HCT116 (cell line): ENCODE results near the gene KIR3DL3. TPM values are rescaled to one million over a fixed set of nuclear protein-coding genes. Genes with fewer than 3 reads are reported as not detected.
A peak's percentile ranks its signal among the peaks of the same experiment; 100 is the strongest.

Experiments used
- ATAC-seq: fragments of 200-7000 bp; cut with Tn5 transposase; 2 replicates; pipeline ENCODE4 v1.9.1; 2020; ENCODE audit warnings: mild to moderate bottlenecking, moderate library complexity
- BruUV-seq: library from RNA; stranded (reverse); fragments of 400-500 nt; replicated peaks from 2 replicates; lab custom pipeline; 2021; lab: Mats Ljungman, UMichigan
- CTCF ChIA-PET: fragments of 300-600 bp; sonication (Branson Sonifier 250); formaldehyde crosslinking; loops from one replicate; lab custom pipeline; 2021; ENCODE audit warnings: antibody characterized with exemption; lab: Charles Lee
- POLR2A ChIA-PET: fragments of 300-600, 350-600 bp; sonication (Branson Sonifier 250); formaldehyde crosslinking; loops from one replicate; lab custom pipeline; 2021; ENCODE audit warnings: antibody characterized with exemption; lab: Charles Lee
- RAD21 ChIA-PET, 2 experiments: fragments of 300-600 bp; sonication (Branson Sonifier 250); formaldehyde crosslinking; loops; one replicate each; lab custom pipeline; 2023; ENCODE audit warnings: low total read pairs in 2 of 2; ENCODE audit not compliant: uncharacterized antibody in 2 of 2, unreplicated experiment in 2 of 2, low non-redundant PET in 1 of 2; lab: Charles Lee
- DNase-seq: peaks from one replicate; pipeline ENCODE4 v3.0.0-alpha.2; 2010; ENCODE audit warnings: low read depth, low spot score
- H2AFZ ChIP-seq: fragments of 200-600 bp; shearing (Covaris generic), sonication (generic); 2 replicates; pipeline ENCODE4 v1.6.1; 2017; ENCODE audit warnings: low read depth, mixed run types, mixed read lengths, antibody characterized with exemption, low read length; ENCODE audit not compliant: poor library complexity, severe bottlenecking
- H3K27ac ChIP-seq: 2 replicates; pipeline ENCODE4 v1.5.1; 2012; ENCODE audit warnings: low read depth, low read length
- H3K27me3 ChIP-seq: fragments of 200-600 bp; sonication (generic); 2 replicates; pipeline ENCODE4 v1.6.1; 2016; ENCODE audit warnings: mixed run types, low read length, mixed read lengths; ENCODE audit not compliant: insufficient read depth
- H3K36me3 ChIP-seq, 2 experiments: fragments of 200-500 bp in 1 of 2; fragments of 200-600 bp in 1 of 2; sonication (Bioruptor generic) in 1 of 2; sonication (generic) in 1 of 2; 2 replicates each; pipeline versions ENCODE4 v1.5.1 to v1.6.1; 2014 to 2016; ENCODE audit warnings: low read length in 2 of 2, inconsistent platforms in 1 of 2, mixed read lengths in 1 of 2, mixed run types in 1 of 2; ENCODE audit not compliant: insufficient read depth in 2 of 2, control insufficient read depth in 1 of 2
- H3K4me1 ChIP-seq, 2 experiments: fragments of 200-600 bp in 1 of 2; sonication (generic) in 1 of 2; 2 replicates each; pipeline versions ENCODE4 v1.5.1 to v1.6.1; 2012 to 2017; ENCODE audit warnings: low read length in 2 of 2, inconsistent platforms in 1 of 2, mild to moderate bottlenecking in 1 of 2, mixed read lengths in 1 of 2, mixed run types in 1 of 2, moderate library complexity in 1 of 2; ENCODE audit not compliant: insufficient read depth in 2 of 2, control insufficient read depth in 1 of 2
- H3K4me2 ChIP-seq: fragments of 200-600 bp; sonication (generic); 2 replicates; pipeline ENCODE4 v1.6.1; 2017; ENCODE audit warnings: mixed run types, low read length, mixed read lengths
- H3K4me3 ChIP-seq, 2 experiments: fragments of 200-600 bp in 1 of 2; sonication (generic) in 1 of 2; replicated peaks in 1 of 2; 2 replicates each; pipeline ENCODE4 v1.5.1; 2011 to 2016; ENCODE audit warnings: low read length in 2 of 2, control low read depth in 1 of 2, low read depth in 1 of 2, mild to moderate bottlenecking in 1 of 2, mixed read lengths in 1 of 2, mixed run types in 1 of 2
- H3K79me2 ChIP-seq: fragments of 200-600 bp; sonication (generic); 2 replicates; pipeline ENCODE4 v1.6.1; 2017; ENCODE audit warnings: mild to moderate bottlenecking, mixed run types, low read length, moderate library complexity, mixed read lengths; ENCODE audit not compliant: insufficient read depth
- H3K9ac ChIP-seq: fragments of 200-600 bp; sonication (generic); 2 replicates; pipeline ENCODE4 v1.6.1; 2016; ENCODE audit warnings: low read length, mixed read lengths
- H3K9me2 ChIP-seq: fragments of 200-600 bp; sonication (generic), shearing (Covaris generic); 2 replicates; pipeline ENCODE4 v1.6.1; 2017; ENCODE audit warnings: mixed run types, mild to moderate bottlenecking, moderate library complexity; ENCODE audit not compliant: insufficient read depth
- H3K9me3 ChIP-seq, 2 experiments: fragments of 200-500 bp in 1 of 2; fragments of 200-600 bp in 1 of 2; sonication (Bioruptor generic) in 1 of 2; sonication (generic) in 1 of 2; 2 replicates each; pipeline ENCODE4 v1.6.1; 2014 to 2017; ENCODE audit warnings: low read length in 2 of 2, mixed read lengths in 2 of 2, inconsistent platforms in 1 of 2, low read depth in 1 of 2, mild to moderate bottlenecking in 1 of 2, mixed run types in 1 of 2, moderate library complexity in 1 of 2; ENCODE audit not compliant: control insufficient read depth in 1 of 2, insufficient read depth in 1 of 2
- H4K20me1 ChIP-seq: fragments of 200-600 bp; sonication (generic), shearing (Covaris generic); 2 replicates; pipeline ENCODE4 v1.6.1; 2017; ENCODE audit warnings: mixed run types, mild to moderate bottlenecking, moderate library complexity; ENCODE audit not compliant: insufficient read depth
- EGR1 ChIP-seq: IDR thresholded peaks from 2 replicates; pipeline ENCODE4 v1.6.1; 2012; ENCODE audit warnings: low read depth
- SP1 ChIP-seq: IDR thresholded peaks from 2 replicates; pipeline ENCODE4 v1.6.1; 2012; ENCODE audit warnings: low read depth
- ZNF274 ChIP-seq: fragments of 200-500 bp; sonication (Bioruptor generic); IDR thresholded peaks from 2 replicates; pipeline ENCODE4 v1.6.1; 2014; ENCODE audit warnings: mild to moderate bottlenecking, low read depth, low read length, inconsistent platforms
- intact Hi-C: fragments of 100-400 bp; cut with micrococcal nuclease; formaldehyde crosslinking; loops from 2 replicates; pipeline ENCODE4 v1.10.0; 2022
- total RNA-seq: library from RNA; stranded (reverse); gene quantifications from one replicate; pipeline ENCODE4 v1.2.1, GENCODE V29; 2021; ENCODE audit not compliant: unreplicated experiment
- TF ChIP-seq, protein P1 (sequence below): IDR thresholded peaks from 2 replicates; pipeline ENCODE4 v1.6.1; 2012; ENCODE audit warnings: low read depth

Gene KIR3DL3
- total RNA-seq, 1 experiment from 2014 or later: not detected

DNA sequence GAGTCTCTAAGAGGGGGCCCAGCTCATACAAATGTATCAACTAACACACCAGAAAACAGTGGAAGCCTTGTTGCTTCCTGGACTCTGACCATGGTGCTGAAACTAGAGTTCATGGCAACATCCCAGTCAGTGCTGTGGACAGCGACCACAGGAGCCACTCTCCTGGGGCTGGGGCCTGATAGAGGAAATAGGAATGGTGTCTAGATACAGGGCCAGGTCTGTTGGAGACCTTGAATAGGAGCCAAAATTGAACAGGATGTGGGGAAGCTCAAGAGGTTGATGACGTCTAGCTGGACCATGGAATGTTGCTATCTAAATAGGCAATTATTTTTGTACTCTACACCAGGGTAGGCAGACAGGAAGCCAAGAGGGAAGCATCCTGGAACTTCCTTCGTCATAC lies 39.7 kb upstream of the KIR3DL3 start:
- ATAC-seq: peak; percentile 53; the same call in 1 of the 2 replicates
- H3K27me3 ChIP-seq: peaks cover 31% of the 10 kb centered on the region
- intact Hi-C loops: no loop called here

More for the DNA sequence above, 39.7 kb upstream of the KIR3DL3 start:
- Histone ChIP-seq H2AFZ (no peak overlapping the region), H3K27ac (no peak overlapping the region), H3K36me3 (no peaks in the 10 kb centered on the region), H3K9me2 (no peaks in the 10 kb centered on the region), H3K79me2 (no peaks in the 10 kb centered on the region), H3K4me1 (no peaks in the 10 kb centered on the region), H3K4me2 (no peak overlapping the region), H3K9ac (no peak overlapping the region), H4K20me1 (no peaks in the 10 kb centered on the region), H3K4me3 (no peak overlapping the region), H3K9me3 (no peaks in the 10 kb centered on the region)
- ChIA-PET RAD21 (no interaction called here), CTCF (interaction anchor here (2.9 kb wide), 1 partner anchor 11 kb away, joined by 20 read pairs; no protein-coding TSS in a partner anchor), POLR2A (no interaction called here)
- no peak for TF ChIP-seq SP1
- TF ChIP-seq ZNF274: no peak
- no peak for TF ChIP-seq EGR1
- TF ChIP-seq, protein P1, sequence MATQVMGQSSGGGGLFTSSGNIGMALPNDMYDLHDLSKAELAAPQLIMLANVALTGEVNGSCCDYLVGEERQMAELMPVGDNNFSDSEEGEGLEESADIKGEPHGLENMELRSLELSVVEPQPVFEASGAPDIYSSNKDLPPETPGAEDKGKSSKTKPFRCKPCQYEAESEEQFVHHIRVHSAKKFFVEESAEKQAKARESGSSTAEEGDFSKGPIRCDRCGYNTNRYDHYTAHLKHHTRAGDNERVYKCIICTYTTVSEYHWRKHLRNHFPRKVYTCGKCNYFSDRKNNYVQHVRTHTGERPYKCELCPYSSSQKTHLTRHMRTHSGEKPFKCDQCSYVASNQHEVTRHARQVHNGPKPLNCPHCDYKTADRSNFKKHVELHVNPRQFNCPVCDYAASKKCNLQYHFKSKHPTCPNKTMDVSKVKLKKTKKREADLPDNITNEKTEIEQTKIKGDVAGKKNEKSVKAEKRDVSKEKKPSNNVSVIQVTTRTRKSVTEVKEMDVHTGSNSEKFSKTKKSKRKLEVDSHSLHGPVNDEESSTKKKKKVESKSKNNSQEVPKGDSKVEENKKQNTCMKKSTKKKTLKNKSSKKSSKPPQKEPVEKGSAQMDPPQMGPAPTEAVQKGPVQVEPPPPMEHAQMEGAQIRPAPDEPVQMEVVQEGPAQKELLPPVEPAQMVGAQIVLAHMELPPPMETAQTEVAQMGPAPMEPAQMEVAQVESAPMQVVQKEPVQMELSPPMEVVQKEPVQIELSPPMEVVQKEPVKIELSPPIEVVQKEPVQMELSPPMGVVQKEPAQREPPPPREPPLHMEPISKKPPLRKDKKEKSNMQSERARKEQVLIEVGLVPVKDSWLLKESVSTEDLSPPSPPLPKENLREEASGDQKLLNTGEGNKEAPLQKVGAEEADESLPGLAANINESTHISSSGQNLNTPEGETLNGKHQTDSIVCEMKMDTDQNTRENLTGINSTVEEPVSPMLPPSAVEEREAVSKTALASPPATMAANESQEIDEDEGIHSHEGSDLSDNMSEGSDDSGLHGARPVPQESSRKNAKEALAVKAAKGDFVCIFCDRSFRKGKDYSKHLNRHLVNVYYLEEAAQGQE: peak; percentile 88
- no TSS peak for BruUV-seq
- DNase-seq: no peak
